HG02678 (cell line): ENCODE measurements around the gene ASIC3.
"Not testable (repeated sequence)": the region's sequence is repeated elsewhere in the genome, so short reads cannot be mapped to it uniquely, and the experiment has no call there.

Experiments
- ATAC-seq: cut with Tn5 transposase; IDR thresholded peaks from one replicate; pipeline ENCODE4 v1.9.1; 2021; ENCODE audit warnings: mild to moderate bottlenecking, moderate library complexity; ENCODE audit not compliant: unreplicated experiment

Gene ASIC3

DNA sequence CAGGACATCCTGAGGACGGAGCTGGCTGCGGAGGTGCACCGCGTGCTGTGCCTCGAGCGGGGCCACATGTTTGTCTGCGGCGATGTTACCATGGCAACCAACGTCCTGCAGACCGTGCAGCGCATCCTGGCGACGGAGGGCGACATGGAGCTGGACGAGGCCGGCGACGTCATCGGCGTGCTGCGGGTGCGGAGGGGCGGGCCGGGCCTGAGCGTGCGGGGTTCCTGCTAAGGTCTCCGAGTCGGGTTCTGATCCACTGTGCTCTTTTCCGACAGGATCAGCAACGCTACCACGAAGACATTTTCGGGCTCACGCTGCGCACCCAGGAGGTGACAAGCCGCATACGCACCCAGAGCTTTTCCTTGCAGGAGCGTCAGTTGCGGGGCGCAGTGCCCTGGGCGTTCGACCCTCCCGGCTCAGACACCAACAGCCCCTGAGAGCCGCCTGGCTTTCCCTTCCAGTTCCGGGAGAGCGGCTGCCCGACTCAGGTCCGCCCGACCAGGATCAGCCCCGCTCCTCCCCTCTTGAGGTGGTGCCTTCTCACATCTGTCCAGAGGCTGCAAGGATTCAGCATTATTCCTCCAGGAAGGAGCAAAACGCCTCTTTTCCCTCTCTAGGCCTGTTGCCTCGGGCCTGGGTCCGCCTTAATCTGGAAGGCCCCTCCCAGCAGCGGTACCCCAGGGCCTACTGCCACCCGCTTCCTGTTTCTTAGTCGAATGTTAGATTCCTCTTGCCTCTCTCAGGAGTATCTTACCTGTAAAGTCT lies 34.4 kb upstream of the ASIC3 start:
- ATAC-seq: peak; percentile 47

DNA sequence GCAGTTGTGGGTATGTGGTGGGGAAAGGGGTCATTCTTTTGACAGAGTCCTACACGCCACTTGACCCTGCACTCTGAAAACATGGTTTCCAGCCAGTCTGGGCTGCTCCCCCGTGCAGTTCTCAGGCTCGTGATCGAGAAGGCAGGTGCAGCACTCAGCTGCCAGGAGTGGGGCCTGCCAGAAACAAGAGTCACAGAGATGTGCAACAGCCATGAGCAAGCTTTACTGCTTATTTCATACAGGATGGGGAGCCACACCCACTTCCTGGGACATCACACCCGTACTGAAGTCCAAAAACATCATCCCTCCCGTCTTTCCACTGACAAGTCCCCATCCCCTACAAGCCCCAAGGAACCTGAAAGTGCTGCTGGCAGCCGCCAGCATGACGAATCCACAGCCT lies 33.4 kb upstream of the ASIC3 start:
- ATAC-seq: no peak

DNA sequence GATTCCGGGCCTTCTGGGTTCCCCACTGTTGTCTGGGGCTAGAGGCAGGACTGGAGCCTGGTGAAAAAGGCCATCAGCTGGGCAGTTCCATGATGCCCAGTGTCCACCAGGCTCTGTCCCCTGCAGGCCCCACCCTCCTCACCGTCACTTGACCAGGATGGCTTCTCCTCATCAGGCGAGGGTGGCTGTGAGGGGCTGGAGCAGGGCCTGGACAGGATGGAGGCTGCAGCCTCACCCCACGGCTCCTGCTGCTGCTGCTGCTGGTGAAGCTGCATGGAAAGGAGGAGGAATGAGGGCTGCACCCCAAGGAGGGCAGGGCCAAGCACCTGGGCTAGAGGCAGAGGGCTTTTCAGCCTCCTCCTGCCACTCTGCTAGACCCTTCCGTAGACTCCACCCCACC lies 32.4 kb upstream of the ASIC3 start:
- no peak for ATAC-seq

DNA sequence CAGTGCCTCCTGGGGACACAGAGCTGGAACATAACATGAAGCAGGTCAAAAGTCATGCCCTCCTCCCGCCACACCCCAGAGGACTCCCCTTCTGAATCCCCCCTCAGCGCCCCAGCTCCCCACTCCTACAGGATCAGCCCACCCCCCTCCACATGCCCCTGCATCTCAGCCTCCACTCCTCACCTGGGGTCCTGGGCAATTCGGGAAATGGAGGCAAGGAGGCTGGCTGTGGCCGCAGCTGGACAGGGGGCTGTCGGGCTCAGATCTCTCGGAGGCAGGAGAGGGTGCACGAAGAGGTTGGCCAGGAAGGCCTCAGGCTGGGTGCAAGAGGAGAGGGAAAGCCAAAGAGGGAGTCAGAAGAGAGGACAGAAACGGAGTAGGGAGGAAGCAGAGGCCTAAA lies 31.8 kb upstream of the ASIC3 start:
- ATAC-seq: no peak

DNA sequence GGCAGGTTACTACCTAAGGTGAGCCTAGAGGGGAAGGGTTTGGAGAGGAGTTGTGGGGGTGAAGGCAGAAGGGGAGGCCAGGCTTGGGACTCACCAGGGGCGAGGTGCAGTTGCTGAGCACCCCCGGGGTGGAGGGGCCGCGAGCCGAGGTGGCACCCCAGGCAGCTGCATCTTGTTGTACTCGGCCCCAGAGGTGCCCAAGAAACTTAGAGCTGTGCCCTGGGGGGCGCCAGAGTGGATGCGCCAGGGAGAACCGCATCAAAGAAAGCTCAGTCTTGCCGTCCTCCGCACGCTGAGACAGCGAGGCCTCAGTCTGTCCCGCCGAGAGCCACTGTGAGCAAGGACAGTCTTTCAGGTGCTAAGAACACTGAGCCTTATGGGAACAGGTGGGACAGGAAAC lies 31.4 kb upstream of the ASIC3 start:
- no peak for ATAC-seq

DNA sequence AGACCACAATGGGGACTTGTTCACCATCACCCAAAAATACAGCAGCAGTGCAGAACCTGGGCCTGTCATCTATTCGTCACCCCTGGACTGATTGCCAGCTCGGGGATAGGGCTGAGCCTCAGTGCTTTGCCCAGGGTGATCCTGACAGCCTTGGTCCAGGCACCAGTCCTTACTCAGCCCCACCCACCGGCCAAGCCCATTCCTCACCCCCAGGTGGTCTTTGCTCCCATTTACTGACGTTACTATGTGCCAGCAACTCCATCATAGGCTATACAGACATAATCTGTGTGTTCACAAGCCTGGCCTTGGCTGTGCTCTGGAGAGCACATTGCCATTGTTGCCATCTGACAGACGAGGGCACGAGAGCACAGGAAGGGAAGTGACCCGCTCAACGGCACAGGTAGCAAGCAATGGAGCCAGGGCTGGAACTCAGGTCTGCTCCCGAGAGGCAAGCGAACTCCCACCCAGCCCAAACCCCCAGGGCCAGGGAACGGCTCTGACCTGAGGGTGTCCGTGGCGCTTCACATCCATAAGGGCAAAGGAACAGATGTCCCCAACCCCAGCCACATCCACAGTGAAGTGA lies 30.9 kb upstream of the ASIC3 start:
- ATAC-seq: no peak

DNA sequence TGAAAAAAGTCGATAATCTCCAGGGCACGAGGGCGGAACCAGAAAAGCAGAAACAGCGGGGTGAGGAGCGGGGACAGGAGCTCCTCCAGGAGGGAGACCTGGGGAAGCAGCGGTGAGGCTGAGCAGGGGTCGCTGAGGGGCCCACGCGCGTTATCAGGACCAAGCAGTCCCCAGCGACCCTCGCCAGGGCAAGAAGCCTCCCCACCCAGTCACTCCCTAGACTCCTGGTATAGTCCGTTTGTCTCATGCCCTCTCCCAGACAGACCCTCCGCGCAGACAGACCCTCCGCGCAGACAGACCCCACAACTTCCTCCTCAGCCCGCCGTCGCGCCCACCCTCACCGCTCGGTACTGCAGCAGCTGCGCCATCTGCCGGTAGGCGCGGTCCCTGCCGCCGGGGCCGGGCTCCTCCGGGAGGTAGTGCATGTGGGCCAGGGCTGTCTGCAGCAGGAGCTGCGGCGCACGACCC lies 30.3 kb upstream of the ASIC3 start:
- peak; percentile 73 for ATAC-seq

DNA sequence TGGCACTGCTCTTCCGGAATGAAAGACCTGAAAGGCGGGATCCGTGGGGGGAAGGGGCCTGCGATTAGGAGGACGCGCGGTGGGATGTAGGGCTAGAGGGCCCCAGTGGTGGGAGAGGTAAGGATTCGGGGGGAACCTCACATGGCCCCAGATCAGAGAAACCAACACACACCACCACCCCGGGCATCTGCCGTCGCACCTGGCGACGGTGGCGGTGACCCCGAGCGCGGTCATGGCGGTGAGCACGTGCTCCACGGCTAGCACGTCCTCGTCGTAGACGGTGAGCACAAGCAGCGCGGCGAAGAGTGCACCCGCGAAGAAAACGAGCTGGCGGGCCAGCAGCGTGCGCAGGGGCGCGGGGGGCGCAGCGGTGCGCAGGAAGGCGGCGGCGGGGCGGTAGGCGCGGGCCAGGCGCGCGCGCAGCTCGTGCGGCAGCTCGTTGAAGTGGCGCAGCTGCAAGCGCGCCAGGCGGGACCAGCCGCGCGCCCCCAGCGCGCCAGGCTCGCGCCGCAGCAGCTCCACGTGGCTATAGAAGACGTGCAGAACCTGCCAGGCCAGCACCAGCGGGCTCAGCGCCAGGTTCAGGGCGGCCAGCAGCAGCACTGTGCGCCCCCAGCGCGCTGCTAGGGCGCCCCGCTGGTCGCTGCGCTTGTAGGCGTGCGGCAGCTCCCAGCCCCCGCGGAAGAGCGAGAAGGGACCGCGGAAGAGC lies 29.8 kb upstream of the ASIC3 start:
- no peak for ATAC-seq

DNA sequence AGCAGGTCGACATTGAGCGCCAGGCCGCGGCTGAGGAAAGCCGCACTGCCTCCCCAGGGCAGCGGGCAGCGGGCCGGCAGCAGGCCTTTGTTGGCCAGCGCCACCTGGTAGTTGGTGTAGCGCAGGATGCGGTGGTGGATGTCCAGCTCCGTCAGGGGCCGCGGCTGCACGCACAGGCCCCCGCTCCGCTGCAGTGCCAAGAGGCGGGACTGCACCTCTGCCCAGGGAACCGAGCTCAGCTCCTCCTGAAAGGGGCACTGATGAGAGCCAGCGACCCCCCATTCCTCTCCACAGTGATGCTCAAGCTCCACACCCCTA lies 29.2 kb upstream of the ASIC3 start:
- no peak for ATAC-seq

DNA sequence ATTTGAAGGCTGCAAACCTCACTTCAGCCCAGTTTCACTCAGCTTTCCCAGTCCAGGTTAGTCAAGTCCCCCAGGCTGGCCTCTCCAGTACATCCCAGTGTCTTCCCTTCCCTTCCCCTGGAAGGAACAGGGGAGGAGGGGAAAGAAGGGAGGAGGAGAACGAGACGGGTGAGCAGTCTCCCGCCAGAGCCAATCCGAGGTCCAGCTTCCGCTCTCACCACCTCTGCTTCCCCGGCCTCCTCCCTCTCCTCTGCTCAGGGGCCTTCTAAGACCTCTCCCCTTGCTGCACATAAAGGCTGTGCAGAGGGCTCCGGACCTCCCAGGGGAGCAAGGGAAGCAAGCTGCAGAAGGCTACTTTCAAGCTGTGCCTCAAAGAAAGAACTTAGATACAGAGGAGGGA lies 28.1 kb upstream of the ASIC3 start:
- ATAC-seq: no peak

DNA sequence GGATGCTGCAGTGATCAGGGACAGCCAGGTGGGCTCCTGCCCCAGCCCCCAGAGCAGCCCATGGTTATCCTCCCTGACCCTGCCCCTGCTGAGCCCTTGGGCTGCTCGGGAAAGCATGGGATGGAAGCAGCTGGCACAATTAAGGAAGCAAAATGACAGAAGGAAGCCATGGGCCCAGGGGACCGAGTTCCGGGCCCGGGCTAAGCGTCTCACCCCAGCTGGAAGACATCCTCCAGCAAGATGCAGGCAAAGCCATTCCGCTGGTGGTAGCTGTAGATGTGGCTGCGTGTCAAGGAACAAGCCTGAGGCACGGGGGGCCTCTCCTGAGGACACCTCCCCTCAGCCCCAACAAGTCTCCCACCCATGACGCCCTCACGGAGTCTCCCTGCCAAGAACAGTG lies 25.1 kb upstream of the ASIC3 start:
- ATAC-seq: no peak

DNA sequence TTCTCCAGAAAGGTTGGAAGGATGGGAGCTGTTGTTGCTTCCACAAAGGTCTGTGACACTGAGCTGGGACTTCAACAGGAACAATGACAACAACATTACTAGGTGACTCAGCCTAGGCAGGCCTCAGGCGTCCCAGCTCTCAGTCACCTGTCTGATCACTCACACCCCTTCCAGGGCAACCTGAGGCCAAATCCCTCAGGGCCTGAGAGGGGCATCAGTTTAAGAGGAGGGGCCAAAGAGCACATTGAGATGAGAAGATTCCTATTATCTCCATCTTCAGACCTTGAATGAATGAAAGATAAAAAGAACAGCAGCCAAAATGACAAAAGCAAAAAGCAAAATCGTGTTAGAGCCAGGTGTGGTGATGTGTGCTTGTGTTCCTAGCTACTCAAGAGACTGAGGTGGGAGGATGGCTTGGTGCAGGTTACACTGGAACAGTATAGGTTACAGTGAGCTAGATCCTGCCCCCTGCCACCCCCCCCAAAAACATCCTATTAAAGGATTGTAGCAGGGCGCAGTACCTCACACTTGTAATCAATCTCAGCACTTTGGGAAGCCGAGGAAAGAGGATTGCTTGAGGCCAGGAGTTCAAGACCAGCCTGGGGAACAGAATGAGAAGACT lies 23.8 kb upstream of the ASIC3 start, which contains the start of gene ATG9B:
ATG9B (minus strand) TSS at position 60 of the 622 bp plus-strand sequence. CDS start 71 bp downstream, outside the sequence.
- no peak for ATAC-seq

DNA sequence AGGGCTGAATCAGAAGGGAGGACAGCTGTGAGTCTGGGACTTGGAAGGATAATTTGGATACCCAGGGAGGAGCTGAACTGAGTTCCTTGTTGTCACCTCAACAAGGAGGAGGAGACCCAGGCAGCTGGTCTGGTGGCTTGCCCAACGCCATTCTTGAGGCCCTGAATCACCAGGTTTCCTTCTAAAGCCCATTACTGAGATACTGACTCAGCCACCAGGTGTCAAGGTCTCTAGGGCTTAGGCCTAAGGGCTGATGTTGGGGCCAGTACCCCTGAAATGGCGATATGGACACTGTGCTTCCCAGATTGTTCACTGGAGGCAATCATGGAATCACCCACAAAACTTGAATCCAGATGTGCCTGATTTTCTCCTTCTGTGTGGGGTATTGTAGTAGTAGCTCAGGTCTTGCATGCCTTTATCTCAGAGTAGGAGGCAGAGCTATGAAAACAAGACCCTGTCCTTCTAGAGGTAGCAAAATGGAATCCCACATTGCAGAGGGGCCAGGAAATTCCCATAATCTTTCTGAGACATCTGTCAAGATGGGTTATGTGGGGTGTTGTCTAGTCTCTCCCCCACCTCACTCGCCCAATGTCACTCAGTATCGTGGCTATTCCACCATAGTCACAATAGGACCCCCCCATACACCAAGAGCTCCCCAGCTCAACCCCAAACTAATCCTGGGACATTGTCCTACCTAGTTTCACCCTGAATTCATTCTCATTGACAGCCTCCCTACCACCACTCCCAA lies 22.2 kb upstream of the ASIC3 start:
- no peak for ATAC-seq

DNA sequence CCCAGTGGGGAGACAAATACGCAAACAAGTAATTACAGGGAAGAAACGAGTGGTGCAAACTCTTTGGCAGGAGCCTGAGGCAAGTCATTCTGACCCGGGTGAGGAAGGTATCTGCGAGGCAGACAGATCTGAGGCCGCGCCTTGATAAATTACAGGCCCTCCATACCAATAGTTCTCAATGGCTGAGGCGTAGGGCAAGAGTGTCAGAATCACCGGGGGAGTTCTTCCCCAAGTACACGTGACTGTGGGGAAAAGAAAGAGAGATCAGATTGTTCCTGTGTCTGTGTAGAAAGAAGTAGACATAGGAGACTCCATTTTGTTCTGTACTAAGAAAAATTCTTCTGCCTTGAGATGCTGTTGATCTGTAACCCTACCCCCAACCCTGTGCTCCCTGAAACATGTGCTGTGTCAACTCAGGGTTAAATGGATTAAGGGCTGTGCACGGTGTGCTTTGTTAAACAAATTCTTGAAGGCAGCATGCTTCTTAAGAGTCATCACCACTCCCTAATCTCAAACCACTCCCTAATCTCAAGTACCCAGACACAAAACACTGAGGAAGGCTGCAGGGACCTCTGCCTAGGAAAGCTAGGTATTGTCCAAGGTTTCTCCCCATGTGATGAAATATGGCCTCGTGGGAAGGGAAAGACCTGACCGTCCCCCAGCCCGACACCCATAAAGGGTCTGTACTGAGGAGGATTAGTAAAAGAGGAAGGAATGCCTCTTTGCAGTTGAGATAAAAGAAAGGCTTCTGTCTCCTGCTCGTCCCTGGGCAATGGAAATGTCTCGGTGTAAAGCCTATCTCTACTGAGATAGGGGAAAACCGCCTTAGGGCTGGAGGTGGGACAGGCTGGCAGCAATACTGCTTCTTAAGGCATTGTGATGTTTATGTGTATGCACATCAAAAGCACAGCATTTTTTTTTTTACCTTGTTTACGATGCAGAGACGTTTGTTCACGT lies 21.3 kb upstream of the ASIC3 start:
- not testable (repeated sequence) for ATAC-seq

DNA sequence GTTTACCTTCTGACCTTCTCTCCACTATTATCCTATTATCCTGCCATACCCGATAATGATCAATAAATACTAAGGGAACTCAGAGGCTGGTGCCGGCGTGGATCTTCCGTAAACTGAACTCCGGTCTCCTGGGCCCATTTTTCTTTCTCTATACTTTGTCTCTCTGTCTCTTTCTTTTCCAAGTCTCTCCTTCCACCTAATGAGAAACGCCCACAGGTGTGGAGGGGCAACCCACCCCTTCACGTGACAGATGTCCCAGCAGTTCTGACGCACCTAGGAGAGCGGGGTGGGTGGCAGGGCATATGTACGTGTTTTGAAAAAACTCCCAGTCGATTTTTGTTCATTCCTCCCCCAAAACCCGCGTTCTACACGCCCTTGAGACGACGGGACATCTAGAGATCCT lies 20.6 kb upstream of the ASIC3 start:
- ATAC-seq: peak; percentile 1

DNA sequence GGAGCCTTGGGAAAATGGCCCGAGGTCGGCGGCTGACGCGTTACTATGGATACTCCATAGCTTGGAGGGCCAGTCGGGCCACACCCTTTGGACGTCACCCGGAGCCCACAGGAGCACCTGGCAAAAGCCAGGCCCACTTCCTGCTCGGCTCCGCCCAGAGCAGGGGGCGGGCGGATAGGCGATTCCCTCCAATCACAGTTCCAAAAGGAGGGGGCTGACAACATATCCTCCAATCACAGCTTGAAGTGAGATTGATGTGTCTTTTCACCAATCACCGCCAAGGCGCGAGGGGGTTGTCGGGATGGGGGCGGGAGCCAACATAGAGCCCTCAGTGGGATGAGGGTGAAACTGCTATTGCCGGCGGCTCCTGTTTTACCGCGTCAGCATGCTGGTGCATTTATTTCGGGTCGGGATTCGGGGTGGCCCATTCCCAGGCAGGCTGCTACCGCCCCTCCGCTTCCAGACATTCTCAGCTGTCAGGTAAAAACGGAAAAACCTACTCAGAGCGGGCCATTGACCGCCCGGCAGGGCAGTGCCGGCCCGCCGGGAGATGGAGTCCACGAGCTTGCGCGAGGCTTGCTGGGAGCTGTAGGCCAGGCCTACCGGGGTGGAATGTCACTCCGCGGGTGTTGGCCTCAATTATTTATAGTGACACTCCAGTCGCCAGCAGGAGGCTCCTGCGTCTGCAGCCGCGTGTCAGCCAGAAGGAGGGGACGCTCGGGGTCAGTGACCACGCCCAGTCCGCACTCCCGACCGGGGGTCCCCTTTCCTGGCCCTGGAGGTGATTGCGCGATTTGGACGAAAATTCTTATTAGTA lies 20.0 kb upstream of the ASIC3 start, which contains the start of gene ABCB8:
ABCB8 (plus strand) TSS at position 320 of the 817 bp plus-strand sequence; CDS start at position 386, 66 bp downstream.
- ATAC-seq: peak; percentile 98

DNA sequence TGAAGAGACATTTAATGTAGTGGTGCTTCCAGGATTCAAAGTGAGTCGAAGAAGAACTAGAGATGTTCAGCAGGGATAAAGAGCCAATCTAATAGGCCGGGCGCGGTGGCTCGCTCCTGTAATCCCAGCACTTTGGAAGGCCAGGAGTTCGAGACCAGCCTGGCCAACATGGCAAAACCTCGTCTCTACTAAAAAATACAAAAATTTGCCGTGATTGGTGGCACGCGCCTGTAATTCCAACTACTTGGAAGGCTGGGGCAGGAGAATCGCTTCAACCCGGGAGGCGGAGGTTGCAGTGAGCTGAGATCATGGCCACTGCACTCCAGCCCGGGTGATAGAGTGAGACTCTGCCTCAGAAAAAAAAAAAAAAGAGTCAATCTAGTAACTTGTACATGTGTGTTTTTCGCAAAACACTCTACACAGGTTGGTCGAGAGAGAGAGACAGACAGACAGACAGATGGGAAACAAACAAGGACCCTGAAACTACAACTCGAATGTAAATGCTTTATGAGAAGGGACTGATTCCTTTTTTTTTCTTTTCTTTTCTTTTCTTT lies 19.3 kb upstream of the ASIC3 start:
- no peak for ATAC-seq

DNA sequence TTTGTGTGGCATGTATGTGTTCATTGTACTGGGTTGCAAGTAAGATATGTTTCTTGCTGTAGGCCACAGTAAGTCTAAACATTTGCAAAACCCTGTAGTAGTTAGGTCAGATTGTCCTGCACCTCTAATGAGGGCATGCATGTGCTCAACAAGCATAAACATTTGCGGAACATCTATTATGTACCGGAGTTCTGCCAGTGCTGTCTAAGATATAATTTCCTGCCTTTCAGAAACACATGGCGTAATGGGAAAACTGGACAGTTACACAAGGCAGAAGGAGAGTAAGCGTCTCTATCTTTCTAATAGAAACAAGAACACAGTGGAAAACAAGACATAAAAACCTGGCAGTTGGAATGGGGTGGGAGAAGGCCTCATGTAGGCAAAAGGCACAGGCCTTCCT lies 17.3 kb upstream of the ASIC3 start:
- no peak for ATAC-seq
